HL-60 (cell line): ENCODE data around the gene PKP3.

Experiments
- CTCF ChIP-seq: IDR thresholded peaks from one replicate; pipeline ENCODE4 v1.5.1; 2011; ENCODE audit warnings: low read length, control low read depth, inconsistent platforms; ENCODE audit not compliant: insufficient read depth
- POLR2AphosphoS5 ChIP-seq: IDR thresholded peaks from 2 replicates; pipeline ENCODE4 v1.6.1; 2012; ENCODE audit warnings: low read depth
- REST ChIP-seq: IDR thresholded peaks from 2 replicates; pipeline ENCODE4 v1.6.1; 2012; ENCODE audit warnings: low read depth; ENCODE audit not compliant: insufficient replicate concordance

GRCh38 chr11:408154-409007 is 14.4 kb downstream of the PKP3 start:
- TF ChIP-seq CTCF (no peak), POLR2AphosphoS5 (no peak), REST (no peak)
